NCI-H1092 treated with DMSO at 0.1 percent for 48 hours (cell line): ENCODE data around the gene ANKRD35.
"Not testable (repeated sequence)": the region's sequence is repeated elsewhere in the genome, so short reads cannot be mapped to it uniquely, and the experiment has no call there.

ENCODE experiments used
- DNase-seq: peaks from one replicate; lab custom pipeline; 2025; lab: John Stamatoyannopoulos, UW

The ANKRD35 gene, protein sequence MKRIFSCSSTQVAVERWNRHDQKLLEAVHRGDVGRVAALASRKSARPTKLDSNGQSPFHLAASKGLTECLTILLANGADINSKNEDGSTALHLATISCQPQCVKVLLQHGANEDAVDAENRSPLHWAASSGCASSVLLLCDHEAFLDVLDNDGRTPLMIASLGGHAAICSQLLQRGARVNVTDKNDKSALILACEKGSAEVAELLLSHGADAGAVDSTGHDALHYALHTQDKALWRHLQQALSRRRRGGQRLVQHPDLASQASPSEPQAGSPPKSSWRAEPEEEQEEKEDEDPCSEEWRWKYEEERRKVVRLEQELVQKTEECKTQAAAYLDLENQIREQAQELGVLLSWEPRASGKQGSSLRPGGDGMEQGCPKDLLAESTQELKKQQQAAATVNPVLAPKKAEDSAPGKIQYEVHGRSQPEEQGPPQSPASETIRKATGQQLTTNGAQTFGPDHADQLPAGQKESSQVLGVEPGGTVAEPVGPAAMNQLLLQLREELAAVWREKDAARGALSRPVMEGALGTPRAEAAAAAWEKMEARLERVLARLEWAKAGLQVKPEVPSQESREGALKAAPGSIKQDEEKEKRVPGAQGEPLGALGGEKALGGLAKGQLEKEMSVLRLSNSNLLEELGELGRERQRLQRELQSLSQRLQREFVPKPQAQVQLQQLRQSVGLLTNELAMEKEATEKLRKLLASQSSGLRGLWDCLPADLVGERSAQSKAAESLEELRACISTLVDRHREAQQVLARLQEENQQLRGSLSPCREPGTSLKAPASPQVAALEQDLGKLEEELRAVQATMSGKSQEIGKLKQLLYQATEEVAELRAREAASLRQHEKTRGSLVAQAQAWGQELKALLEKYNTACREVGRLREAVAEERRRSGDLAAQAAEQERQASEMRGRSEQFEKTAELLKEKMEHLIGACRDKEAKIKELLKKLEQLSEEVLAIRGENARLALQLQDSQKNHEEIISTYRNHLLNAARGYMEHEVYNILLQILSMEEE

DNA sequence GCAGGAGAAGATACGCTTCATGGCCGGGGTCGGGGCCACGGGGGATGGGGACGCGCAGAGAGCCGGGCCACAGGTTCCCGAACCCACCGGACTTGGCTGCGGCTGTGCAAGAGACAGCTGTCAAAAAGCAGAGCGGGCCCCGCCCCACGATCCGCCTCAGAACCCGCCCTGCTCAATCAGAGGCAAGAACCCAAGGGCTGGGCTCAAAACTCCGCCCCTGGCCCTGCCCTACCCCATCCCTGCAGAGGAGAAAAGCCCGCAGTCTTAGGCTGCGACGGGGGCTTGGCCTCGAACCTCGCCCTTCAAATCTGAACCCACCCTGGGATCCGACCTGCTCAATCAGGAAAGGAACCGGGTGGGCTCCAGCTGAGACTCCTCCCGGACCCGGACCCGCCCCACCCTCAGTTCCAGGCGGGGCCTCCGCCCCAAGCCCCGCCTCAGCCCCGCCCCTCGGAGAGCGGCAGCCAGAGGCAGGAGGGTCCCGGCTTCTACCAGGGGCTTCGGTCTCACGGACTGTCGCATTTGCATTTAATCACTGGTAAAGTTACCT lies at the start of gene ANKRD35:
TSS of gene ANKRD35 (minus strand) at position 129 of the 550 bp plus-strand sequence. CDS start at position 21, 108 bp downstream.
- peak; percentile 87 for DNase-seq

DNA sequence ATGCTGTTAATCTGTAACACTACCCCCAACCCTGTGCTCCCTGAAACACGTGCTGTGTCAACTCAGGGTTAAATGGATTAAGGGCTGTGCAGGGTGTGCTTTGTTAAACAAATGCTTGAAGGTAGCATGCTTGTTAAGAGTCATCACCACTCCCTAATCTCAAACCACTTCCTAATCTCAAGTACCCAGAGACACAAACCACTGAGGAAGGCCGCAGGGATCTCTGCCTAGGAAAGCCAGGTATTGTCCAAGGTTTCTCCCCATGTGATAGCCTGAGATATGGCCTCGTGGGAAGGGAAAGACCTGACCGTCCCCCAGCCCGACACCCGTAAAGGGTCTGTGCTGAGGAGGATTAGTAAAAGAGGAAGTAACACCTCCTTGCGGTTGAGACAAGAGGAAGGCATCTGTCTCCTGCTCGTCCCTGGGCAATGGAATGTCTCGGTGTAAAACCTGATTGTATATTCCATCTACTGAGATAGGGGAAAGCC lies 46.9 kb upstream of the ANKRD35 start:
- DNase-seq: not testable (repeated sequence)

DNA sequence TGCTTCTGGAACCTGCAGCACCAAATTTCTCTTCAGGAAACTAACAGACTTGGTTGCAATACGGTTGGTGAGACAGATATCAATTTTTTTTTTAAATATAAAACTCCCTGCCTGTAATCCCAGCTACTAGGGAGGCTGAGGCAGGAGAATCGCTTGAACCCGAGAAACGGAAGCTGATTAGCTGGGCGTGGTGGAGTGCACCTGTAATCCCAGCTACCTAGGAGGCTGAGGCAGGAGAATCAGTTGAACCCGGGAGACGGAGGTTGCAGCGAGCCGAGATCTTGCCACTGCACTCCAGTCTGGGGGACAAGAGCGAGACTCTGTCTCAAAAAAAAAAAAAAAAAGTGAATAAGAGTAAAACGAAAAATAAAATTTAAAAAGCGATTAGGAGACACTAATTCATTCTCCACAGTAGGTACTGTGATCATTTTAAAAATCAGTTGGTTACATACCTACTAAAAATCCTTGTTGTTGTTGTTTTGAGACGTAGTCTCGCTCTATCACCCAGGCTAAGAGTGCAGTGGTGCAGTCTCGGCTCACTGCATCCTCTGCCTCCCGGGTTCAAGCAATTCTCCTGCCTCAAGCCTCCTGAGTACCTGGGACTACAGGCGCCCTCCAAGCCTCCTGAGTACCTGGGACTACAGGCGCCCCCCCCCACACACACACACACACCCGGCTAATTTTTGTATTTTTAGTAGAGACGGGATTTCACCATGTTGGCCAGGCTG lies 42.4 kb upstream of the ANKRD35 start:
- DNase-seq: no peak

DNA sequence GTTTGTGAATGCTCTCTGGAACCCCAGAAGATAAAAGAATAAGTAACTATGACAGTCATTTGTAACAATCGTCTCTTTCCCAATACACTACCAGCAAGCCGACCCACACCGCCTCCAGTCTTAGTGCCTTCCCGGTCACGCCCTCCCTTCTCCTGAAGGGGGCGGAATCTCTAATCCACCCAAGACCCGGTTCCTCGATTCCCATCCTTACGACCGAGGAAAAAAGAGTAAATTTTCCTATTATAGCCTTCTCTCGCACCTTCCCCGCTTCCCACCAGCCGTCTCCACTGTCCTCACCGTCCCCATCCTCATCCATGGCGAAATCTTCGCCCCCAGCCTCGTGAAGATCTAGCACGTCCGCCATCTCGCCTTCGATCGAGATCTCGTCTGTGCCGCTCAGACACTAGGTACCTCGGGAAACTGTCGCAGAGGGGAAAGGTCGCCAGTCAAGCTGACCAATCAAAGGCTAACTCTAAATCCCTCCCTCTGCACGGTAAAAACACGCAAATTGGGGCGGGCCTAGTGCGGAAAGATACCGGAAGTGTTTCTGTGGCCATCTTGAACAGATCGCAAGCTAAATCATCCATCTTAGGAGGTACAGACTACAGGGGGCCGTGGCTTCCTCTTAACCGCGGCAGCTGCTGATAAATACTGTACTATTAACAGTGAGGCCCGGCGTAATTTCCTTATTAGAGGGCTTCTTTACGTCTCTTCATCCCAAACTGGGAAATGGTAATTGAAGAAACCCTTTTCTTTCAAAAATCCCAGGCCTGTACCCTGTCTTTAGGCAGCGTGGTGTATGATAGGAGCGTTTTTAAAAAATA lies 41.6 kb upstream of the ANKRD35 start, which contains the start of gene RBM8A:
TSS of gene RBM8A (minus strand) at position 422 of the 824 bp plus-strand sequence. CDS start at position 364, 58 bp downstream.
- peak; percentile 100 for DNase-seq

DNA sequence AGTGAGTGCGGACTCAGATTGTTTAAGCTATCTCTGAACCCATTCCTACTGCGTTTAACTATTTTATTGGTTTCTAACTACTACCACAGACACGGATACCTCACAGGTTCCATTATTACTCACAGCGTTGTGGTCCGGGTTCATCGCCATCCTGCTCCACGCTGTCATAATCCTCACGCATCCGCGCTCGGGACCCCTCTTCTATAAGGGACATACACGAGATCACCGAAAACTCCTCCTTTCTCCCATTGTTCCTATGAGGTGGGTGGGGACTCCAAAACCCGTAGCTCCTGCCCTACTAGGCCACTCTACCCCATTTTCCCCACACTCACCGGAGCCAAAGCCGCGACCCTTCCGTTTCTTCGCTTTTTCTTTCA lies 41.0 kb upstream of the ANKRD35 start:
- no peak for DNase-seq

DNA sequence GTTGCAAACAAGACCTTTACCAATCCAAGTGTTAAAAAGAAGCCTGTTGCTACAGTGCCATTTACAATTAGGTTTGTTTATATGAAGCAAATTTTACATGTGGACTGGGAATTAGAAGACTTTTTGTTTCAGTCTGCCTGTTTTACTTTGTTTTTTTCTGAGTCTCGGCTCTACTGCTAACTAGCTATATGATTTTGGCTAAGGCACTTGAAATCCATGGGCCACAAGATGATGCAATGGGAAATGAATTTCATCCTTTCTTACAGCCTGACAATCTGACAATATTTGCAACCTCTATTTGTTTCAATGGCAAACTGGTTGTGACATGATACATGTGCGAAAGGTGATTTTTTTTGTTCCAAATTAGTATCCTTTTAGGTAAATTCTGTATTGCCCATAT lies 36.6 kb upstream of the ANKRD35 start:
- no peak for DNase-seq

DNA sequence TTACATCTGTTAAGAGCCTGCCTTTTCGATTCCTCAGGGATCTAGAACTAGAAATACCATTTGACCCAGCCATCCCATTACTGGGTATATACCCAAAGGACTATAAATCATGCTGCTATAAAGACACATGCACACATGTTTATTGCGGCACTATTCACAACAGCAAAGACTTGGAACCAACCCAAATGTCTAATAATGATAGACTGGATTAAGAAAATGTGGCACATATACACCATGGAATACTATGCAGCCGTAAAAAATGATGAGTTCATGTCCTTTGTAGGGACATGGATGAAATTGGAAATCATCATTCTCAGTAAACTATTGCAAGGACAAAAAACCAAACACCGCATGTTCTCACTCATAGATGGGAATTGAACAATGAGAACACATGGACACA lies 34.6 kb upstream of the ANKRD35 start:
- DNase-seq: not testable (repeated sequence)

DNA sequence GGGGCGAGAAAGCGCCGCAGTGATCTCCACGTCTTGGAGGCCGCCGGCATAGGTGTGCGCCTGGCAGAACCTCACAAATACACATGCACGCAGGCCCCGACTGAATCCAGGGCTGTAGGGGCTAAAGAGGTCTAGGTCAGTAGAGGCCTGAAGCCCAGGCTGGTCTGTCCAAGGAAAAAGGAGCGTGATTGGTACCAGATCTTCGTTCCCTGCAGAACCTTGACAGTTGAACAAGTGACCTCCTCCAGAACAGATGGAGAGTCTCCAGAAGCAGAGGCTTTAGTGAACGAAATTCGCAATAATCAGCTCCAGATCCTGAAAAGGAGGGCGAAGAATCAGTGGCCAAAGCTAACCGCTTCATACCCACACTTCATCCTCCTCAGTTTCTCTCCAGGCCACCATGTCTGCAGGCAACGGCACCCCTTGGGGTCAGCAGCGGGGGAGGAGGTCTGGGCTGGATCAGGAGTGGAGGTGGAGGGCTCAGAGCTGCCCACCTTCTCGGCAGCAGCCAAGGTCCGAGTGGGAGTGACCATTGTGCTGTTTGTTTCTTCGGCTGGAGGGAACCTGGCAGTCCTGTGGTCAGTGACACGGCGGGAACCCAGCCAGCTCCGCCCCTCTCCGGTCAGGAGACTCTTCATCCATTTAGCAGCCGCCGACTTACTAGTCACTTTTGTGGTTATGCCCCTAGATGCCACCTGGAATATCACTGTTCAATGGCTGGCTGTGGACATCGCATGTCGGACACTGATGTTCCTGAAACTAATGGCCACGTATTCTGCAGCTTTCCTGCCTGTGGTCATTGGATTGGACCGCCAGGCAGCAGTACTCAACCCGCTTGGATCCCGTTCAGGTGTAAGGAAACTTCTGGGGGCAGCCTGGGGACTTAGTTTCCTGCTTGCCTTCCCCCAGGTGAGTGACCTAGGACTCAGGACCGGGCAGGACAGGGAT lies 33.6 kb upstream of the ANKRD35 start:
- peak; percentile 48 for DNase-seq

DNA sequence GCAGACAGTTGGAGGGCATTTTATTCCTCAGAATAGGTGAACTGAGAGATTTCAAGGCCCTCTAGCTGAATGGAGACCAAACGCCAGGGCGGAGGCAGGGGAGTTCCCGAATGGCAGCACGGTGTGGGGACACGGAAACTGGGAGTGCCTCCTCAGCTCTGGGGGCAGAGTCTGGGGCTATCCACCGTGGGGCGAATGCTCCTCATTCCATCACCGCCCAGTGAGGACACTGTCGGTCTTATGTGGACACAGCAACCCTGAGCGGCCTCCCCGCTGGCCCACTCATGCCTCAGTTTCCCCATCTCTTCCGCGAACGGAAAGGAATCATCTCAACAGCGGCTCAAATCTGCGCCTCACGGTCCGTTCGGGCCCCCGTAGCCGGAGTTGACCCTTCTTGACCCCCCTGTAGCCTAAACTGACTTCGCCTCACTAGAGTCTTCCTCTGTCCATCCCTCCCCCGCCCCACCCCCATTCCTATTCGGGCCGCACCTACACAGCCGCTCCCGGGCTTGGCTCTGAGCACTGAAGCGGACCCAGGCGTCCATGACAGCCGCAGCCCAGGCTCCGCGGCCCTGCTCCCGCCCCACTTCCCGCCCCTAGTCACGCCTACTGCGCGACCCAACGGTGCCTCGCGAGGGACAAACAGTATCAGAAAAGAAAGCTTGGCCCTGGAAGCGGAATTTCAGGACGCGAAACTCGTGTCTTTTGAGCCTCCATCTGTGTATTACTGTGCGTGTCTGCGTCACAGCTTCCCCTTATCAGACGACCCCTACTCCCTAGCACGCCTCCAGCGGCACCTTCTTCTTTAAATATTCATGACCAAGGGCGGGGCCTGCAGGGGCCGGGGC lies 32.7 kb upstream of the ANKRD35 start, which contains the start of gene PEX11B:
TSS of gene PEX11B (minus strand) at position 574 of the 848 bp plus-strand sequence. CDS start at position 545, 29 bp downstream.
- DNase-seq: peak; percentile 86

DNA sequence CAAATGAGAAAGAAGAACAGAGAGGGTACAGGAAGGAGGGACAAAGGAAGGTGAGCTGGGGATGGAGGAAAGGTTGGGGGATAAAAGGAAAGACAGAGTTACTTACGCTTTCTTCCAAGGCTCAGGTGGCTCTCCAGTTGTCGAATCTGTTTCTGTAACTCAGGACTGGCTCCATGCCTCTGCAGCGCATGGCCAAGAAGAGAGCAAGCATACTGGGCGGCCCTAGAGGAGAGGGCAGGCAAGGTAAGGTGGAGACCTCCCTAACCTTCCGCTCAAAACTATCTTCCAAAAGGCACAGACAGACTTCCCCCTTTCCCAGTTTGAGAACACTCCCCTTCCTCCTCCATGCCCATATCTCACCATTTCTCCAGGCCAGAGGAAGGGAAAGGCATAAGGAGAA lies 31.9 kb upstream of the ANKRD35 start:
- no peak for DNase-seq

DNA sequence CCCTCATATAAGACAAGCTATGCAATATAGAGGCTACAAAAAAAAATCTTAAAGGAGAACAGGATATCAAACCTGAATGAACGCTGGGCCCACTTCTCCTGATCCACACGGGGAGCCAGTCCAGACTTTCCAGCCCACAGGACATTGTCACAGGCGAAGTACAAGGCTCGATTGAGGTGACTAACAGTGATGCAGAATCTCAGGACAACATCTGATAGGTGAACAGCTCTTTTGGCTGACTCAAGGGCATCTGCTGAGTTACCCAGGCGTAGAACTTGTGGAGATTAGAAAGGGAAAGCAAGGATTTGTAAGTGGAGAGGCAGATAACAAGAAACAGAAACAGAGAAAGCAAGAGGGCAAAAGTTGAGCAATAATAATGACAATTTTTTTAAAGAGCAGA lies 31.1 kb upstream of the ANKRD35 start:
- no peak for DNase-seq

DNA sequence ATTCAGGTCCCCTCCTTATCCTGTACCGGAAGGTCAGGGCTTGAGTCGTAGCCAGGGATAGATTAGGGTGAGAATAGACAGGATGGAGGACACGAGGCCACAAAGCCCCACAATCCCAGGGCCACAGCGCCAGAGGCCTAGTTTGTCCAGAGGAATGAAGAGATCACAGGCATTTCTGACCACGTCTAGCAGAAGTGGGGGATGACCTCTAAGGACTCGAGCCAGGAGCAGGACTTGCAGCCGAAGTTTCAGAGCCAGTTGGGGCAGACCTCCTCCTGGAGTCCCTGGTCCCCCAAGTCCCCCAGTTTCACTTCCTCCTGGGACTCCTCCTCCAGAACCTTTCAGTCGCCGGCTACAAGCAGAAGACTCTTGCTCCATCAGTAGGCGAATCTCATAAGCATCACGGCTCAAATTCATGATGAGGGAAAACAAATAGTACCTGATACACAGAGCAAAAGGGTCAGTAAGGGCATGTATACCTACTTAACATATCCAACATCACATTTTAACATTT lies 26.5 kb upstream of the ANKRD35 start:
- DNase-seq: no peak

DNA sequence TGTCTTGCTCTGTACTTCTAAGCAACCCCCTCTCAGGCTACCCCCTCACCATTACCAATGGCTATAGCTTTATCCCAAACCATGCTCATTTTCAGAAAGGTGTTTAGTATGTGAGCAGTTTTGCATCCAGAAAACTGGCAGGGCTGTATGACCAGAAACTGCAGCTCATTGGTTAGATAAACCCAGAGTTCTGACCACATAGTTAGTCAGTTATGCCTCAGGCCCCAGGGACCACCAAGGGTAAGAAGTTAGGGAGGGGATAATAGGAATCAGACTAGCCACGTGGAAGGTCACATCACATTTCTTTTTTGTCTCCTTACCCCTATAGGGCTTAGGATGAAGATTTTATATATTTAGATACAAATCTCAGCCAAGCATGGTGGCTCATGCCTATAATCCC lies 23.0 kb upstream of the ANKRD35 start:
- DNase-seq: no peak

DNA sequence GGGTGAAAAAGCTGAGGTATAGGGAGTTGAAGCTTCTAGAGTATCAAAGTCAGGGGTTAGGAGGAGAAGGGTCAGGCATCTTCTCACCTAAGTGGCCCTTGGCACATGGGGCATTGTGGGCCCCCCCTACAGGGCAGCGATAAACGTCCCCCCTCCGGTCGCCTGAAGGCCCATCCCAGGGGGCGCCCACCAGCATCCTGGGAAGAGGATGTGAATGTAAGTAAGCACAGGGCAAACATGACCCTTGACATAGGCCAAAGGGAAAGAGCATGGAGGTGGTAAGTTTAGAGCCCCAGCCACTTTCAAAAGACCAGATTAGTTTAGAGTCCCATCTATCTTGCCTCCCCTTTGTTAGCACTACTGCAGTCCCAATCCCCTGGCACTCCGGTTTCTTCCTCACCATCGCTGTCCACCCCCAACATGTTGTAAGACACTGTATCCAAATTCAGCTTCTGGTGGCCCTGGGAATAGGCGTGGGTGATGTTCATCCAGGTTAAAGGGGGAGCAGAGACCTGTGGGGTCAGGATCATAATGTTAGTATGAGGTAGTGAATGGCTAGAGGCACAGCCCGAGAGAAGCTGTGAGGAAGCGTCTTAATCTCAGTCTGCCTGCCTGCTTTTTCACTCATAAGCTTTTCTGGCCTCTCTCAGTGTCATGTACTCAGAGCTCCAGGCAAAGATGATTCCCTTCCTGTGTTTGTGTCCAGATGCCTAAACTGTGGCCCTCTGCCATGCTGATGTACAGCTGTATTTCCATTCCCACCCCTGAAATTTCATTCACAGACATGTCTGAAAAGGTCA lies 21.5 kb upstream of the ANKRD35 start:
- DNase-seq: no peak

DNA sequence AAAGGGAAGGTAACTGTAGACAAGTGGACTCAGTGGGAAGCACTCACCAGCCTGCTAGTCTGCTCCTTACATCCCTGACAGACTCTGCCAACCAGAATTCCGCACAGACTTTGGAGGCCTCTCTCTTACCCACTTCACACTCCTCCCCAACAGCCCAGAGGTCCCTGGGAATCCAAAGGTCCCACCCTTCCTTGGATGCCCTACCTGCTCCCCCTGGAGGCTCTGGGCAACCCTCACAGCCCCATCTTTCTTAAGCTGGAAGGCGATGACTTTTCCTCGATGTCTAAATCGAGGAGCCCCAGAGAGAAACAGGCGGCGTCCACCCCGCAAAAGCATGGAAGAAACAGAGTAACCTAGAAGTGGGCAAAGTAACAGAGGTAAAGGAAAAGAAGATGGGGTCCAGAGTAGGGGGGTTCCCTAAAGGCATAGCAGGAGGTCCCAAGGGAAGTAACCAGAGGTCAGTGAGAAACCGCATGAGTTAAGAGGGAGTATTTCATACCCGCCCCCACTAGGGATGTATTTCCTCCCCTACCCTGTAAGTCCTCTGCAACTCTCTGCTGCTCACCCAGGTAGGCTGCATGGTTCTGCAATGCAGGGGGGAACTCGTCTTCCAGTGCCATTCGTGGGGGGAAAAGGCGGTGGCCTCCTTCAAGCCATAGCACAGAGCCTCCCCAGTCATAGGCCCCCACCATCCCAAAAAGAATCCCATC lies 15.8 kb upstream of the ANKRD35 start:
- DNase-seq: no peak

DNA sequence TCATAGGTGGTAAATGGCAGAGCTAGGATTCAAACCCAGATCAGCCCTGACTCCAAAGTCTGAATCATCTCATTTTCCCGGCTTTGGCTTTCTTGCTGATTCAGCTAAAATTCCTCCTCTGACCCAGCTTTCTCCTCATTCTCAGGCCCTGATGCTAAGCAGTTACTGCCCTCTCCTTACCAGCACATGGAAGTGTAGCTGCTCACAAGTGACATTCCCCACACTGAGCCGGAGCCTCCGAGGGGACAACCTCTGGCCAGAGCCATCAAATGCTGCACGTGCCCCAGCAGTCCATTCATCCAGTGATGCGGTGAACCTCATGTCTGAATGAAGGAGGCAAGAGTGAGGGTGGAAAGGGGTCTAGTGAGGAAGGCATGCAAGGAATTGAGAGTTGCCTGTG lies 13.1 kb upstream of the ANKRD35 start:
- DNase-seq: no peak

DNA sequence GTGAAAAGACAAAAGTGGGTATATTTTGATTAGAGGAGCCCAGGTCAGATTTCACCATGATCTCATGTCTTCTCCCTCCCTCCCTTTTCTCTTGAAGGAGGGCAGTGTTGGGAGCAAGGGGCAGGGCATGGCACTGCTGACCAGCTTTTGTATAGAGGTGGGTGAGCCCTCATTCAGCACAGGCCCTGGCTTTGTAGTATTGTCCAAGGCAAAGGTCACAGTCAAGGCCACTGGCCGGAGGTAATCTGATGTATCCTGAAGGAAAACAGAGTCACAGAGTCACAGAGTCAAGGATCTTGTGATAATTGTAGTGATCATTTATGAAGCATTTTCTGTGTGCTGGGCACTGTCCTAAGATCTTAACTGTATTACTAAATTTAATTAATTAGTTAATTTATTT lies 12.3 kb upstream of the ANKRD35 start:
- no peak for DNase-seq
